Astrocyte (in vitro differentiated cells and primary cell): ENCODE measurements around the gene GRAP2. TPM values are rescaled to one million over a fixed set of nuclear protein-coding genes. Genes with fewer than 3 reads are reported as not detected.

Source experiments
- DNase-seq: peaks from one replicate; pipeline ENCODE4 v3.0.0-alpha.2; 2010; ENCODE audit warnings: low read depth
- FAIRE-seq: peaks from 2 replicates; lab custom pipeline; 2011; peaks lifted over from hg19 to GRCh38; lab: Jason Lieb, UNC
- H2AFZ ChIP-seq: 2 replicates; pipeline ENCODE4 v1.6.0; 2012; ENCODE audit warnings: low read depth, low read length, inconsistent platforms
- H3K27ac ChIP-seq: 2 replicates; pipeline ENCODE4 v1.5.1; 2011; ENCODE audit warnings: low read depth, low read length, inconsistent platforms
- H3K27me3 ChIP-seq: 2 replicates; pipeline ENCODE4 v1.6.0; 2011; ENCODE audit warnings: low read length, inconsistent platforms; ENCODE audit not compliant: insufficient read depth
- H3K36me3 ChIP-seq: 2 replicates; pipeline ENCODE4 v1.5.1; 2011; ENCODE audit warnings: low read length, inconsistent platforms; ENCODE audit not compliant: insufficient read depth
- H3K4me1 ChIP-seq: 2 replicates; pipeline ENCODE4 v1.5.1; 2011; ENCODE audit warnings: low read length, inconsistent platforms; ENCODE audit not compliant: insufficient read depth
- H3K4me2 ChIP-seq: 2 replicates; pipeline ENCODE4 v1.6.0; 2012; ENCODE audit warnings: low read length, inconsistent platforms
- H3K4me3 ChIP-seq: 2 replicates; pipeline ENCODE4 v1.5.1; 2011; ENCODE audit warnings: low read depth, mild to moderate bottlenecking, low read length, inconsistent platforms; ENCODE audit not compliant: insufficient read depth
- H3K79me2 ChIP-seq: 2 replicates; pipeline ENCODE4 v1.6.0; 2012; ENCODE audit warnings: mild to moderate bottlenecking, low read length, inconsistent platforms; ENCODE audit not compliant: insufficient read depth
- H3K9ac ChIP-seq: 2 replicates; pipeline ENCODE4 v1.6.0; 2012; ENCODE audit warnings: mild to moderate bottlenecking, low read length, inconsistent platforms
- H3K9me3 ChIP-seq: 2 replicates; pipeline ENCODE4 v1.5.1; 2012; ENCODE audit warnings: low read depth, mild to moderate bottlenecking, low read length, inconsistent platforms; ENCODE audit not compliant: insufficient read depth
- H4K20me1 ChIP-seq: 2 replicates; pipeline ENCODE4 v1.6.0; 2012; ENCODE audit warnings: low read length, inconsistent platforms; ENCODE audit not compliant: insufficient read depth
- H3K27ac Mint-ChIP-seq: one replicate; pipeline ENCODE4 v1.8.0; 2021; ENCODE audit warnings: mild to moderate bottlenecking, mixed read lengths; ENCODE audit not compliant: unreplicated experiment
- H3K27me3 Mint-ChIP-seq: one replicate; pipeline ENCODE4 v1.8.0; 2021; ENCODE audit warnings: low read depth, mixed read lengths; ENCODE audit not compliant: unreplicated experiment
- H3K36me3 Mint-ChIP-seq: one replicate; pipeline ENCODE4 v1.8.0; 2021; ENCODE audit warnings: low read depth, mixed read lengths; ENCODE audit not compliant: unreplicated experiment
- H3K4me1 Mint-ChIP-seq: one replicate; pipeline ENCODE4 v1.8.0; 2021; ENCODE audit warnings: low read depth, mixed read lengths; ENCODE audit not compliant: unreplicated experiment
- H3K4me3 Mint-ChIP-seq: one replicate; pipeline ENCODE4 v1.8.0; 2021; ENCODE audit warnings: mild to moderate bottlenecking, moderate library complexity, mixed read lengths; ENCODE audit not compliant: unreplicated experiment
- H3K9me3 Mint-ChIP-seq: one replicate; pipeline ENCODE4 v1.8.0; 2021; ENCODE audit warnings: mild to moderate bottlenecking, mixed read lengths; ENCODE audit not compliant: unreplicated experiment
- EZH2 ChIP-seq: IDR thresholded peaks from 2 replicates; pipeline ENCODE4 v1.6.1; 2012; ENCODE audit warnings: mild to moderate bottlenecking, low read length, inconsistent platforms; ENCODE audit not compliant: insufficient read depth
- total RNA-seq: library from RNA; stranded (reverse); gene quantifications from 2 replicates; pipeline ENCODE4 v1.2.1, GENCODE V29; 2021
- TF ChIP-seq, protein P1 (sequence below): IDR thresholded peaks from 2 replicates; pipeline ENCODE4 v1.5.1; 2011; ENCODE audit warnings: low read depth, mild to moderate bottlenecking, inconsistent platforms, low read length, moderate library complexity; ENCODE audit not compliant: insufficient read depth

The GRAP2 gene
- total RNA-seq, 1 donor from 2014 or later: 0.23 TPM

DNA sequence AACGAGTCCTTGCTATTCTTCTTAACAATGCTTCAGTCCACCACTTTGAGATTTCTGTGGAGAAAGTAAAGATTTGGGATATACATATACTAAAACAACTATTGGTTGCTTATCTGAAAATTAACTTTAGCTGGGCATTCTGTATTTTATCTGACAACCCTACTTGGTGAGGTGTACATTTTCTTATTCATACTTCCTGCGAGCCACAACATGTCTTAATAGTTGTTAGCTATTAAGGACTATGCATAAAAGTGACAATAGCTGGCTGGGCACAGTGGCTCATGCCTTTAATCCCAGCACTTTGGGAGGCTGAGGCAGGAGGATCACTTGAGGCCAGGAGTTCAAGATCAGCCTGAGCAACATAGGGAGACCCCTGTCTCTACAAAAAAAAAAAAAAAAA lies 31.3 kb downstream of the GRAP2 start:
- no peak for TF ChIP-seq EZH2
- TF ChIP-seq, protein P1, sequence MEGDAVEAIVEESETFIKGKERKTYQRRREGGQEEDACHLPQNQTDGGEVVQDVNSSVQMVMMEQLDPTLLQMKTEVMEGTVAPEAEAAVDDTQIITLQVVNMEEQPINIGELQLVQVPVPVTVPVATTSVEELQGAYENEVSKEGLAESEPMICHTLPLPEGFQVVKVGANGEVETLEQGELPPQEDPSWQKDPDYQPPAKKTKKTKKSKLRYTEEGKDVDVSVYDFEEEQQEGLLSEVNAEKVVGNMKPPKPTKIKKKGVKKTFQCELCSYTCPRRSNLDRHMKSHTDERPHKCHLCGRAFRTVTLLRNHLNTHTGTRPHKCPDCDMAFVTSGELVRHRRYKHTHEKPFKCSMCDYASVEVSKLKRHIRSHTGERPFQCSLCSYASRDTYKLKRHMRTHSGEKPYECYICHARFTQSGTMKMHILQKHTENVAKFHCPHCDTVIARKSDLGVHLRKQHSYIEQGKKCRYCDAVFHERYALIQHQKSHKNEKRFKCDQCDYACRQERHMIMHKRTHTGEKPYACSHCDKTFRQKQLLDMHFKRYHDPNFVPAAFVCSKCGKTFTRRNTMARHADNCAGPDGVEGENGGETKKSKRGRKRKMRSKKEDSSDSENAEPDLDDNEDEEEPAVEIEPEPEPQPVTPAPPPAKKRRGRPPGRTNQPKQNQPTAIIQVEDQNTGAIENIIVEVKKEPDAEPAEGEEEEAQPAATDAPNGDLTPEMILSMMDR: no peak
- H3K27me3 Mint-ChIP-seq: peaks cover 23% of the 10 kb centered on the region
- DNase-seq: no peak
- H3K4me3 ChIP-seq: no peak overlapping the region
- H2AFZ ChIP-seq: no peak overlapping the region
- no peak overlapping the region for H3K9ac ChIP-seq
- no peak for FAIRE-seq
- H3K4me1 ChIP-seq: no peaks in the 10 kb centered on the region
- no peak overlapping the region for H3K27ac Mint-ChIP-seq
- no peak overlapping the region for H3K27ac ChIP-seq
- no peak overlapping the region for H3K4me2 ChIP-seq
- no peak overlapping the region for H3K4me3 Mint-ChIP-seq
- H3K9me3 Mint-ChIP-seq: no peaks in the 10 kb centered on the region
- peaks cover 59% of the 10 kb centered on the region for H3K27me3 ChIP-seq
- H3K4me1 Mint-ChIP-seq: no peaks in the 10 kb centered on the region
- H3K79me2 ChIP-seq: no peaks in the 10 kb centered on the region
- H3K36me3 Mint-ChIP-seq: no peaks in the 10 kb centered on the region
- no peaks in the 10 kb centered on the region for H4K20me1 ChIP-seq
- no peaks in the 10 kb centered on the region for H3K36me3 ChIP-seq
- H3K9me3 ChIP-seq: no peaks in the 10 kb centered on the region

DNA sequence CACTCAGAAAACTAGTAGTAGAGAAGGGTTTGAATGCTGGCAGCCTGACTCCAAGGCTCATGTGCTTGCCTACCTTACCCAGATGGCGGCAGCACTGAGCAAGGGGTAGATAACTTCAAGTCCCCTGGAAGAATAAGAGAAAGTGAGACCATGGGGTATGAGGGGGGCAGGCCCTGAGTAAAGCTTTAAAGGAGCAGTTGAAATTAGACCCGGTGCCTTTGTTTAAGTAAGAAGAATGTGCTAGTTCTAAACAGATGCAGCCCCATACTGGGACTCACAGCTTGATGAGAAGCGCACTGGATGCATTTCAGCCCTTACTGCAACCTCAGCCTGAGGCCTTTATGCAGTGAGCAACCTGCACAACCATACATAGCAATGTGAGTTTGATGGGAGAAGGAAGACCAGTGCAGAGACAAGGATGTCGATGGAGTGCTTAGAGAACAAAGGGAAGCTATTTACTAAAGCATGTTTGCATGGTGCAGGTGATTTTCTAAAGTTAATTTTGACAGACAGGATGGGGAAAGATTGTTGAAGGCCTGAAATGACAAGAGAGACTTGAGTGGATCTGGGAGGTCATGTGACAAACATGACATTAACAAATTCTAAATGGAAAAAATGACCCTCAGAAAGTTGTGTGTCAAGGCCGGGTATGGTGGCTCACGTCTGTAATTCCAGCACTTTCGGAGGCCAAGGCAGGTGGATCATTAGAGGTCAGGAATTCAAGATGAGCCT lies 32.2 kb downstream of the GRAP2 start:
- H3K9me3 ChIP-seq: no peaks in the 10 kb centered on the region
- DNase-seq: no peak
- no peaks in the 10 kb centered on the region for H4K20me1 ChIP-seq
- H3K79me2 ChIP-seq: no peaks in the 10 kb centered on the region
- H3K4me3 ChIP-seq: no peak overlapping the region
- TF ChIP-seq EZH2: no peak
- TF ChIP-seq, protein P1: peak; percentile 34
- peaks cover 58% of the 10 kb centered on the region for H3K27me3 ChIP-seq
- H3K9ac ChIP-seq: no peak overlapping the region
- no peaks in the 10 kb centered on the region for H3K36me3 Mint-ChIP-seq
- peaks cover 21% of the 10 kb centered on the region for H3K27me3 Mint-ChIP-seq
- H3K27ac ChIP-seq: no peak overlapping the region
- H2AFZ ChIP-seq: no peak overlapping the region
- no peak for FAIRE-seq
- no peak overlapping the region for H3K27ac Mint-ChIP-seq
- H3K9me3 Mint-ChIP-seq: no peaks in the 10 kb centered on the region
- H3K4me3 Mint-ChIP-seq: no peak overlapping the region
- H3K36me3 ChIP-seq: no peaks in the 10 kb centered on the region
- no peaks in the 10 kb centered on the region for H3K4me1 ChIP-seq
- no peak overlapping the region for H3K4me2 ChIP-seq
- no peaks in the 10 kb centered on the region for H3K4me1 Mint-ChIP-seq

DNA sequence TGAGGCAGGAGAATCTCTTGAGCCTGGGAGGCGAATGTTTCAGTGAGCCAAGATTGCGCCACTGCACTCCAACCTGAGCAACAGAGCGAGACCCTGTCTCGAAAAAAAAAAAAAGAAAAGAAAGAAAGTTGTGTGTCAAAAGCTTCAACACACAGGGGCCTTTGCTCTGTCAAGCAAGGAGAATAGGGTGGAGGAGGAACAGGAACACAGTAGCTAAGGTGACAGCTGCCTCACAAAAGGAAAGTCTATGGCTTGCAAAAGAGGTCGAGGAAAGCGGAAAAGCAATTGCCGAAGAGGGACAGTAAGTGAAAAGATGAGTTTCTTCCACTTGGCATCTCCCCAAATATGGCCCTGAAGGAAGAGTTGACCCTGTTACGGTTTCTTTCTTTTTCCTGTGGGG lies 32.9 kb downstream of the GRAP2 start:
- DNase-seq: no peak
- Histone ChIP-seq H3K4me2 (no peak overlapping the region), H4K20me1 (no peaks in the 10 kb centered on the region), H3K4me3 (no peak overlapping the region), H3K9me3 (no peaks in the 10 kb centered on the region), H3K4me1 (no peaks in the 10 kb centered on the region), H3K36me3 (no peaks in the 10 kb centered on the region), H3K79me2 (no peaks in the 10 kb centered on the region), H3K9ac (no peak overlapping the region), H2AFZ (no peak overlapping the region), H3K27ac (no peak overlapping the region), H3K27me3 (peaks cover 54% of the 10 kb centered on the region)
- TF ChIP-seq, protein P1: no peak
- TF ChIP-seq EZH2: no peak
- Mint-ChIP-seq H3K9me3 (no peaks in the 10 kb centered on the region), H3K27me3 (peaks cover 21% of the 10 kb centered on the region), H3K4me1 (no peaks in the 10 kb centered on the region), H3K27ac (no peak overlapping the region), H3K36me3 (no peaks in the 10 kb centered on the region), H3K4me3 (no peak overlapping the region)
- FAIRE-seq: no peak
